Measurements from ENCODE around the gene ZBTB11.
"Not testable (repeated sequence)": the region's sequence is repeated elsewhere in the genome, so short reads cannot be mapped to it uniquely, and the experiment has no call there.

ZBTB11 gene

GRCh38 chr3:101641397-101642115, 35.4 kb downstream of the ZBTB11 start:
- not testable (repeated sequence) for DNase-seq

DNA sequence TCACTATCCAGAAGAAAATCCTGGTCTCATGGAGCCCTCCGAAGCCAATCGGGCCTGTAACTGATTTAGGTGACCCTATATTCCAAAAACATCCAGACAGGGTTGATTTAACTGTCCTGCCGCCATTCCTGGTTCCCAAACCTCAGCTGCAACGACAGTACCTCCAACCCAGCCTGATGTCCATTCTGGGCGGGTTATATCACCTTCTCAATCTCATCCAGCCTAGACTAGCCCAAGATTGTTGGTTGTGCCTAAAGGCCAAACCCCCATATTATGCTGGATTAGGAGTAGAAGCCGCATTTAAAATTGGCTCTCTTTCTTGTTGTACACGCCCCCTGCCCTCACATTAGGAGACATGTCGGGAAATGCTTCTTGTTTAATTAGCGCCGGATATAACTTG, 36.7 kb downstream of the ZBTB11 start:
- DNase-seq: no peak

DNA sequence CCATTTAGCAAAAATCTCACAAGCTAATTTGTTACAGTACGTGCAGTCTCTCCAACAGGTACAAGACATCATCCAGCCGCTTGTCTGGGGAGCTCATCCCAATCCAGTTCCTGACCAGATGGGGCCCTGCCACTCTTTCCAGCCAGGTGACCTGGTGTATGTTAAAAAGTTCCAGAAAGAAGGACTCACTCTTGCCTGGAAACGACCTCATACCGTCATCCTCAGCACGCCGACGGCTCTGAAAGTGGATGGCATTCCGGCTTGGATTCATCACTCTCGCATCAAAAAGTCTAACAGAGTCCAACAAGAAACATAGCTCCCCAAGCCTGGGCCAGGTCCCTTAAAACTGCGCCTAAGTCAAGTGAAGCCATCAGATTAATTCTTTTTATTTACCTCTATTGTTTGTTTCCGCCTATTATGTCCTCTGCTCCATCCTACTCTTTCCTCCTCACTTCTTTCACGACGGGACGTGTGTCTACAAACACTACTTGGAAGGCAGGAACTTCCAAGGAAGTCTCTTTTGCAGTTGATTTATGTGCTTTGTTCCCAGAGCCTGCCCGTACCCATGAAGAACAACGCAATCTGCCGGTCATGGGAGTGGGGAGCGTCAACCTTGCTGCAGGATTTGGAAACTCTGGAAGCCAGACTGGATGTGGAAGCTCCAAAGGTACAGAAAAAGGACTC, 37.5 kb downstream of the ZBTB11 start:
- DNase-seq: no peak

GRCh38 chr3:101638261-101638745, 38.6 kb downstream of the ZBTB11 start:
- DNase-seq: no peak

- no peak for DNase-seq
Measured at GRCh38 chr3:101637451-101637850, 39.5 kb downstream of the ZBTB11 start.

DNA sequence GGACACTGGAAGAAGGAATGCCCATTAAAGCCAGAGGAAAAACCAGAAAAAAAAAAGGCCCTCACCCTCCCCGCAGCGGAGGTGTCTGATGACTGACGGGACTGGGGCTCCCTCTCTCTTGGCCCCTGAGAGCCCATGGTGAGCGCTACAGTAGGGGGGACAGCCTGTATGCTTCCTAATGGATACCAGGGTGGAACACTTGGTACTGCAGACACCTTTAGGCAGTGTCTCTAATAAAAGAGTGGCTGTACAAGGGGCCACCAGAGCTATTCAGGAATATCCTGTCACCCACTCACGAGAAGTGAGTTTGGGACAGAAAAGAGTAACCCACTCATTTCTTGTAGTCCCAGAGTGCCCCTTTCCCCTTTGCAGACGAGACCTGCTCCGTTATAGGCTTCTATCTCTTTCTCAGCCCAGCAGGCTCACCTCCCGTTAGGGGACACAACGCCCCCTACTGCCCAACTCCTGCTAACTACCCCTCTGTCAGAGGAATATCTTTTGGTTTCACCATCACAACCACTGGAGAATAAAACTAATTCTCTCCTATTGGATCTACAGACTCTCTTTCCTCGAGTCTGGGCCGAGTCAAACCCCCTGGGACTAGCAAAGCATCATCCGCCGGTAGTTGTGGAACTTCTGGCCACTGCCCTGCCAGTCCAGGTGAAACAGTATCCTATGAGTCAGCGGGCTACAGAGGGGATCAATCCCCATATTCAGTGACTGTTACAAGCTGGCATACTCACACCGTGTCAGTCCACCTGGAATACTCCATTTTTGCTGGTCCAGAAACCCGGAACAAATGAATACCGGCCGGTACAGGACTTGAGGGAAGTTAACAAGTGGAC, 40.8 kb downstream of the ZBTB11 start:
- DNase-seq: peak; percentile 60

- no peak for DNase-seq
Measured at GRCh38 chr3:101635345-101635744, 41.6 kb downstream of the ZBTB11 start.

DNA sequence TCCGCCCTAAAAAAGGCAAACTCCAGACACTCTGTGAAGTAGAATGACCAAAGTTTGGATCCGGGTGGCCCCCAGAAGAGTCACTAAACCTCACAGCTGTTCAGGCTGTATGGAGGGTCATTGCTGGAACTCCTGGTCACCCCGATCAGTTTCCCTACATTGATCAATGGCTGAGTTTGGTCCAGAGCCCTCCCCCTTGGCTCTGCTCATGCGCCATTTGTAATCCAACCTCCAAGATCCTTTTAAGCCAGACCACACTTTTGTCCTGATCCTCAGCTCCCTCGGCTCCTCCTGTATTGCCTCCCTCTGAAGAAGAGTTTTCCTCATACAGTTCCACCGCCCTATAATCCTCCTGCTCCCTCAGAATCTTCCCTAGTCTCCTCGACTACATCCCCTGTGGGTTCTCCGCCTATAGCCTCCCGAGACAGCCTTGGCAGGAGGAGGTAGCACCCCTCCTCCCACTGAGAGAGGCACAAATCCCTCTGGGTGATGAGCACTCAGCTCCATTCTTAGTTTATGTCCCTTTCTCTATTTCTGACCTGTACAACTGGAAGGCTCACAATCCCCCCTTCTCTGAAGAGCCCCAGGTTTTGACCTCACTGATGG, 42.2 kb downstream of the ZBTB11 start:
- DNase-seq: no peak

DNA sequence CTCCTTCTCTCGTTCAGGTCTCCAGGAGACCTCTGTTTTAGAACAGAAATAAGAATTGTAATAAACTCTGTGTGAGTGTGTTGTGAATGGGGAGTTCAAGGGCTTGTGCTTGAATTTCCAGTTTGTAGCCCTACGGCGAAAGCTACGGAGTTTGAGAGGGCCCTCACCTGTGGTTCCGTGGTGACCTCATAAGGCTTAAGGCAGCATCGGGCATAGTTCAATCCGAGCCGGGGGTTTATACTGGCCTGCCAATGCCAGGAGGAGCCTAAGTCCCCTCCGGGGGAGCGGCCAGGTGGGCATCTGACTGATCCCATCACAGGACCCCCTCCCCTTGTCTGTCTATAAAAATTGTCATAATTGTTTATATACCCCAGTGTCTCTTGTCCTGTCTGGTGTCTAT, 43.7 kb downstream of the ZBTB11 start:
- no peak for DNase-seq

GRCh38 chr3:101632586-101632985, 44.3 kb downstream of the ZBTB11 start:
- no peak for DNase-seq

DNA sequence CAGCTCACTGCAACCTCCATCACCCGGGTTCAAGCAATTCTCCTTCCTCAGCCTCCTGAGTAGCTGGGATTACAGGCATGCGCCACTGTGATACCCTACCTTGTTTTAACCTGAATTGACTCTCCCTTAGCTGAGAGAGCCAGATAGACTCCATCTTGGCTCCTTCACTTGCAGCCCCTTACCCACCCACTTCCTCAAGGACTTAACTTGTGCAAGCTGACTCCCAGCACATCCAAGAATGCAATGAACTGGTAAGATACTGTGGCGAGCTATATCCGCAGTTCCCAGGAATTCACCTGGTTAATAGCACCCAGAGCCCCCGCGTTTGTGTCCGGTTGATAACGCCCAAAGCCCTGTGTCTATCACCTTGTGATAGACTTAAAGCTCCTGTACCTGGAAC, 45.0 kb downstream of the ZBTB11 start:
- not testable (repeated sequence) for DNase-seq

DNA sequence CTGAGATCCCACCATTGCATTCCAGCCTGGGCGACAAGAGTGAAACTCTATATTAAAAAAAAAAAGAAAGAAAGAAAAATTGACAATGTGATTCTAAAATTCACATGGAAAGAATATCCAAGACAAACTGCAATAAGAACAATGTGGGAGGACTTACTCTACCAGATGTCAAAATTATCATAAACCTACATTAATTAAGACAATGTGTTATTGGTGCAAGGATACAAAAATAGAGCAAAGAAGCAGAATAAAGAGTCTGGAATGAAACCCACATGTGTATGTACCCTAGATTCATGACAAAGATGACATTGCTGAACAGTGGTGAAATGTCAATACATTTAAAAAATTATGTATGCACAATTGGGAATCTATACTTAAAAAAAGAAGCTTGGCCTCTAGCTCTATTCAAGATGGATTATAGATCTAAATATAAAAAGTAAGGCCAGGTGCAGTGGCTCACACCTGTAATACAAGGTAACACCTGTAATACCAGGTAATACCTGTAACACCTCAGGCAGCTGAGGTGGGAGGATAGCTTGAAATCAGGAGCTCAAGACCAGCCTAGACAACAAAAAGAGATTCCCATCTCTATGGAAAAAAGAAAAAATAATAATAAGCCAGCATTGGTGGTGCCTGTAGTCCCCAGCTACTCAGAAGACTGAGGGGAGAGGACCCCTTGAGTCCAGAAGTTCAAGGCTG, 45.7 kb downstream of the ZBTB11 start:
- DNase-seq: no peak

DNA sequence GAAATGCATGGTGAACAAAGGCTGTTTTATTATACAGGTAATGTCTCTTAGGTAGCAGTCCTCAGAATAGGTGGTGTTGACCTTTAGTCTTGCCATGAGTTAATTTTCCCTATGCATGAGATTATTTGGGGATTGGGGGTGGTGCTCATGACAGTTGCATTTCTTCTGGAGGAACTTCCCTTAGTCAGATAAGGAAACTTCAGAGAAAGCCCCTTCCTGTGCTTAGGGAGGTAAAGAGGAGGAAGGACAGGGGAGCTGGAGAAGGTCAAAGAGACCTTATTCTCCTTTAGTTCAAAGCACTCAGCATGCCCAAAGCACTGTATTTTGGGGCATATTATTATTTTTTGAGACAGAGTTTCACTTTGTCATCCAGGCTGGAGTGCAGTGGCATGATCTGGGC, 47.7 kb downstream of the ZBTB11 start:
- no peak for DNase-seq

DNA sequence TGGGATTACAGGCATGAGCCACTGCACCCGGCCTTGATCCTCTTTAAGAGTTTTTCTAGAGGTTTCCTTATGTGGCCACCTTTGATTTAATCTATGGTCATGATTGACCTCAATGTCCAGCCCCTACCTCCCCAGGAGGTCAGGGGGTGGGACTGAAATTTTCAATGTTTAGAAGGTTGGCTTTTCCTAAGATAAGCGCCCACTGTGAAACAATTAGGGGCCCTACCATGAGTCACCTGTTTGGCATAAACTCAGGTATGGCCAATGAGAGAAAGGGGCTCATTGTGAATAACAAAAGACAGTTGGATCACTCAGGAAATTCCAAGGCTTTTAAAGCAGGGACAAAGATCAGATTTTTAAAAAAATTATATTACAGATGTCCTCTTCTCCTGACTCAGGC, 51.1 kb downstream of the ZBTB11 start:
- DNase-seq: no peak

GRCh38 chr3:101624857-101625256, 52.1 kb downstream of the ZBTB11 start:
- DNase-seq: no peak

DNA sequence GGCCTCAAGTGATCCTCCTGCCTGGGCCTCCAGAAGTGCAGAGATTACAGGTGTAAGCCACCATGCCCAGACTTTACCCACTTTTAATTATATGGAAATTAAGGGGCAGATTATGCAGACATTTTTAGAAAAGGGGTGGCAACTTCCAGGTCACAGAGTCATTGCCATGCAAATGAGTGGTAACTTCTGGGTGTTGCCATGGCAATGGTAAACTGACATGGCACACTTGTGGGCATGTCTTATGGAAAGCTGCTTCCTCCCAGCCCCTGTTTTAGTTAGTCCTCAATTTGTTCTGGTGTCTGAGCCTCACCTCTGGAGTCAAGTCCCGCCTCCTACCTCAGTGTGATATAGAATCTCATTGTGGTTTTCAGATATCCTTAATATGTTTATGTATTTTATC, 53.3 kb downstream of the ZBTB11 start:
- no peak for DNase-seq

DNA sequence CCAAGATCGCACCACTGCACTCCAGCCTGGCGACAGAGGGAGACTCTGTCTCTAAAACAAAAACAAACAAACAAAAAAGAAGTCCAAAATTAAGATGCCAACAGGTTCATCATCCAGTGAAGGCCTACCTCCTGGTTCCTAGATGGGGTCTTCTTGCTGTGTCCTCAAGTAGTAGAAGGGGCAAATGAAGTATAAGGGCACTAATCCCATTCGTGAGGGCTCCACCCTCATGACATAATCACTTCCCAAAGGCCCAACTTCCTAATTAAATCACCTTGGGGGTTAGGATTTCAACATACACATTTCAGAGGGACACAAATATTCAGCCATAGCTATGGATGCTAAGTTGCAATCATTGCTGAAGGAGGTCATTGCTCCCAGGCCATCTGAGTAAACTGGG, 57.2 kb downstream of the ZBTB11 start:
- no peak for DNase-seq

GRCh38 chr3:101618726-101619125, 58.2 kb downstream of the ZBTB11 start:
- DNase-seq: no peak

GRCh38 chr3:101617478-101617877, 59.5 kb downstream of the ZBTB11 start:
- no peak for DNase-seq

DNA sequence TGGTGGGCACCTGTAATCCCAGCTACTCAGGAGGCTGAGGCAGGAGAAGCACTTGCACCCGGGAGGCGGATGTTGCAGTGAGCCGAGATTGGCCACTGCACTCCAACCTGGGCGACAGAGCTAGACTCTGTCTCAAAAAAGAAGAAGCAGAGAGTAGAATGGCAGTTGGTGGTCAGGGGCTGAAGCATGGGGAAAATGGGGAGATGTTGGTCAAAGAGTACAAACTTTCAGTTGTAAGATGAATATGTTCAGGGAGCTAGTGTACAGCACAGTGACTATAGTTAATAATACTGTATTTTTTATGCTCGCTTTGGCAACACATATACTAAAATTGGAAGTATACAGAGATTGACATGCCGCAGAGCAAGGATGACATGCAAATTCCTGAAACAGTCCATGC, 61.4 kb downstream of the ZBTB11 start:
- no peak for DNase-seq

DNA sequence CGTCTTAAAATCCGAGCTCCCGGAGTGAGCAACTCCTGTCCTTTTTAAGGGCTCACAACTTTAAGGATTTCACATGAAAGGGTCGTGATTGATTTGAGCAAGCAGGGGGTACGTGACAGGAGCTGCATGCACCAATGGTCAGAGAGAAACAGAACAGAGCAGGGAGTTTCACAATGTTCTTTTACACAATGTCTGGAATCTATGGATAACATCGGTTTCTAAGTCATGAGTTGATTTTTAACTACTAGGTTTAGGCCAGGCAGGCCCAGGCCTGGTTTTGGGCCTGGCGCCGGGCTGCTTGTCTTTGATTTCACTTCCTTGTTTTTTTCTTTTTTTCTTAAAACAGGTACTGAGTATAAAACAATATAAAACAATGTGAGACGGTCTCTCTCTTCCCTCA, 63.9 kb downstream of the ZBTB11 start:
- not testable (repeated sequence) for DNase-seq

DNA sequence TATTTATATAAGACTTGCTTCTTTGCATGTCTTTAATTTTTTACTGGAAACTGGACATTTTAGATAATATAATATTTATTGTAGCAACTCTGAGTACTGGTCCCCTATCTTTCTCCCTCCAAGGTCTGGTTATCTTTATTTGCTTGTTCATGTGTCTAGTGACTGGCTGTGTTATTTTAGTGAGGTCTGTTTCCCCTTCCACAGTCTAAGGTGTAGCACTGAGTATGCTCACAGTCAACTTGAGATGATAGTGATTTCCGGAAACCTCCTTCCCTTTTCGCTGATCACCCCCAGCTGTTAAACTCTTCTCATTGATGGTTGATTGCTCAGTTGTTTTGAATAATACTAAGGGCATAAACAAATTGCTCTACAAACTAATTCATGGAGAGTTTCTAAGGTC, 65.9 kb downstream of the ZBTB11 start:
- DNase-seq: no peak

DNA sequence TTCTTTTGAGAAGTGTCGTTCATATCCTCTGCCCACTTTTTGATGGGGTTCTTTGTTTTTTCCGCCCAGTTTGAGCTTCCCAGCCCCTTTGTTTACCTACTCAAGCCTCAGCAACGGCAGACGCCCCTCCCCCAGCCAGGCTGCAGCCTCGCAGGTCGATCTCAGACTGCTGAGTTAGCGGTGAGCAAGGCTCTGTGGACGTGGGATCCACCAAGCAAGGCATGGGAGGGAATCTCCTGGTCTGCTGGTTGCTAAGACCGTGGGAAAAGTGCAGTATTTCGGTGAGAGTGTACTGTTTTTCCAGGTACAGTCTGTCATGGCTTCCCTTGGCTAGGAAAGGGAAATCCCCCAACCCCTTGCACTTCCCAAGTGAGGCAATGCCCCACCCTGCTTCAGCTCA, 71.5 kb downstream of the ZBTB11 start:
- not testable (repeated sequence) for DNase-seq
